NCI-H82 (cell line): ENCODE measurements around the gene MSANTD3.

Experiments
- DNase-seq: peaks from one replicate; lab custom pipeline; 2025; lab: John Stamatoyannopoulos, UW

MSANTD3 gene

GRCh38 chr9:100465761-100466160 is 38.8 kb downstream of the MSANTD3 start:
- DNase-seq: no peak

DNA sequence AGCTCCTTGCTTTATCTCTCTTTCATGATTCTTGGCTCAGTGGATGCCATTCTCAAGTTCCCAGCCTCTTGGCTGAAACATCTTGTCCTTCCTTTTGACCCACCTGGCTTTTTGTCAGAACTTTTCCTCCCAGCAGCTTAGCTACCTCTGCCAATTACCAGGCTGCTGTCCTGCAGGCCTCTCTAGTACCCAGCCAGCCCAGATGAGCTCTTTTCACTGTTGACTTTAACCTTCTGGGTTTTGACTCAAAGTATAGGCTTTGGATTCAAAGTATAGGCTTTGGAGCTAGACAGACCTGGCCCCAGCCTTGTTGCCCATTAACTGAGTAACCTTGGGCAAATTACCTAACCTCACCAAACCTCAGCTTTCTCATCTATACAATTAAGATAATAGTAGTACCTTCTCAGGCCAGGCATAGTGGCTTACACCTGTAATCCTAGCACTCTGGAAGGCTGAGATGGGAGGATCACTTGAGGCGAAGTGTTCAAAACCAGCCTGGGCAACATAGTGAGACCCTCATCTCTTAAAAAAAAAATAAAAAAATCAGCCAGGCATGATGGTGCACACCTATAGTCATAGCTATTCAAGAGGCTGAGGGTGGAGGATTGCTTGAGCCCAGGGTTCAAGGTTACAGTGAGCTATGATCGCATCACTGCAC is 39.4 kb downstream of the MSANTD3 start:
- no peak for DNase-seq

- DNase-seq: no peak
These were observed 39.9 kb downstream of the MSANTD3 start for GRCh38 chr9:100466829-100467221.

GRCh38 chr9:100468041-100468440 is 41.1 kb downstream of the MSANTD3 start:
- DNase-seq: no peak

GRCh38 chr9:100472268-100472667 is 45.3 kb downstream of the MSANTD3 start:
- DNase-seq: no peak

GRCh38 chr9:100472788-100473275 is 45.9 kb downstream of the MSANTD3 start, which contains the start of gene TMEFF1:
Gene TMEFF1 (plus strand): TSS chr9:100473149. CDS start chr9:100473545, 396 bp downstream.
- peak; percentile 81 for DNase-seq

DNA sequence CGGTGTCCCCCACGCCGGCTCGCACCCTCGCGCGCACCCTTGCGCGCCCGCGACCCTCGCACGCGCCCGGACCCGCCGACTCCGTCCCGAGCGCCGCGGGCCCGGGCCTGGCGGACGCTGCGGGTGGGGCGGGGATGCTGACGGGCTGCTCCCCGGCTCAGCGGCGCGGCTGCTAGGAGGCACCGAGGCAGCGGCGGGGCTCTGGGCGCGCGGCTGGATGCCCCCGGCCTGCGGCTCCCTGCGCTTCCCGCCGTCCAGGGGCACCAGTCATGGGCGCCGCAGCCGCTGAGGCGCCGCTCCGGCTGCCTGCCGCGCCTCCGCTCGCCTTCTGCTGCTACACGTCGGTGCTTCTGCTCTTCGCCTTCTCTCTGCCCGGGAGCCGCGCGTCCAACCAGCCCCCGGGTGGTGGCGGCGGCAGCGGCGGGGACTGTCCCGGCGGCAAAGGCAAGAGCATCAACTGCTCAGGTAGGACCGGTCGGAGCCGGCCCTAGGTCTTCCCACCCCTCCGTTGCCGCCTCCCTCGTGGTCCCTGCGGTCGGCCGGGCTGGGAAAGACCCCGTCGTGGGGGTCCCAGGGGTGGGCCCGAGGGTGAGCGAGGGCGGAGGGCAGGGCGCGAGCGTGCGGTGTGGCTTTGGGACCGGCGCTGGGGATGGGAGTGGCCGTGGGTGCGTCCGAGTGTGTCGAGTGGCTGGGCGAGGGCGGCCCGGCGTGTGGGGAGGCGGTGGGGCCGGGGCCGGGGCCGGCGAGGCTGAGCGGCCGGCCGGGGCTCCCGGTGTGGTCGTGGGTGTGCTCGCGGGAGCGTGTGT is 46.5 kb downstream of the MSANTD3 start:
- peak; percentile 59 for DNase-seq

DNA sequence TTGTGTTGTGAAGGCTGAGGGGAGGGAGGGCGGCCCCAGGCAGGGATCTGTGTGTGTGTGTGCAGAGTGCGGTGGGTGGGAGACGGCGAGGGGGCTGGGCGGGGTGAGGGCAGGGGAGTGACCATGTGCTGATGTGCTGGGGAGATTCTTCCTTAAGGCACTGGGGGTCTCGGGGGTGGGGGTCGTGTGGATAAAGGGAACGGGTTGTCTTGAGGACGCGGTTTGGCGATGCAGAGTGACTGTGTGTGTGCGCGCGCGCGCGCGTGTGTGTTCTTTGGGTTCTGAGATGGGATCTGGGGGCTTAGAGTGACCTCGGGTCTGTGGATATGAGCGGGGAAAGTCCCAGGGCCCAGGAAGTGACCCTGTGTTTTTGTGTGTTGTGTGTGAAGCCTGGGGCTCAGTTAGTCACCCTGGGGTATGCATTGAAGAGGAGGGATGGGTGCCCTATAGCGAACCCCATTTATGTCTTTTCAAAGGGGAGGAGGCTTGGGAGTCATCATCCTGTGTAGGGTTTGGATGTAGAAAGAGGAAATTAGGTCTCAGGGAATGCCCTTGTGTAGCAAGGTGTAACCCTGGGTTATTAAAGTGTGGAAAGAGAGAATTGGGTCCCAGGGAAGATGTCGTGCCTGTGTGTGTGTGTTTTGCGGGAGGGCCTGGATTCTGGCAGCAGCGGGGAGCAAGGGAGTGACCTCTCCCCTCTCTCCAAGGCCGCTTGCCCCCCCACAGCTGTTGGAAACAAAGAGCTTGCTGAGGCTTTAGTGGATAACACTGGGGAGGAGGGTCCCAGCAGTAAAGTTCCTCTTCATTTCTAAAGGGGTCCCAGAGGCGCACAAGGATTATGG is 47.4 kb downstream of the MSANTD3 start:
- peak; percentile 64 for DNase-seq

DNA sequence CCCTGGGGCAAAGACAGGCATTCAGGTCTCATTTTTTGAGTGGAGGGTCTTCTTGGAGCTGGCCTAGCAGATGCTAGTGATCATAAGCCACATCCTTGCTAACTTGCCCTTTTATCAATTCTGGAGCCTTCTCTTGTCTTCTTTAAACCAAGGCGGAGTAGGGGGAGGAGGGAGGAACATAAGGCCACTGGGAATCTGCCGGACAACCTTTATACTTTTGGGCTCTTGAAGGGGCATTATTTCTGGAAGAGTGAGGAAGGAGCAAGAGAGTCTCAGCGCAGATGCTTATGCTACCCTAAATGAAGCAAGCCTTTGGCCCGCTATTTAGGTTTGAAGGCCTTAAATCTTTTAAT is 48.0 kb downstream of the MSANTD3 start:
- peak; percentile 49 for DNase-seq

DNA sequence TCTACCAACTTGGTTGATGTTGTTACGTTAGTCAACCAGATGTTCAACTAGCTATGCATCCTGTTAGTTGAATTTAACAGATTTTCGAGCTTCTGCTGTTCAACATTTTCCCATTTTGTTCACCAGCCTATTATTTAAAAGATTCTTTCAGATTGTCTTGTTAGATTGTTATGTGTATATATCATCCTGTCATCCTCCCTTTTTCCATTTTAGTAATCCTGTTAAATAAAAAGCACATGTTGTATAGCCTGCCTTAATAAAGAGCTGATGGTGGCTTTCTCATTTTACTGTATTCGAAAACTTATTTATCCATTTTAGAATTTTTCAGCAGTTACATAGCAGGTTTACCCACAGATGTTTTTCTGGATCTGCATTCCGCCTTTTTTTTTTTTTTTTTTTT is 50.3 kb downstream of the MSANTD3 start:
- no peak for DNase-seq

DNA sequence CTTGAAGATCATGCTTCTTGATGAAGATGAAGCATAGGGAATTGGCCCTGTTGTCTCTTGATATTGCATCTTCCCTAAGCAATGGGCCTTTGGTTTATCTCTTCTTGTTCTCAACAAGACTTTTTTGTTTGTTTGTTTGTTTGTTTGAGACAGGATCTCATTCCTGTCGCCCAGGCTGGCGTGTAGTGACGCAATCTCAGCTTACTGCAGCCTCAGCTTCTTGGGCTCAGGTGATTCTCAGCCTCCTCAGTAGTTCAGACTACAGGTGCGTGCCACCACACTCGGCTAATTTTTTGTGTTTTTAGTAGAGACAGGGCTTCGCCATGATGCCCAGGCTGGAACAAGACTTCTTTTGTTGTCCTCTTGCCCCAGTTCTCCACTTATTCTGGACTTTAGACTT is 51.2 kb downstream of the MSANTD3 start:
- no peak for DNase-seq

DNA sequence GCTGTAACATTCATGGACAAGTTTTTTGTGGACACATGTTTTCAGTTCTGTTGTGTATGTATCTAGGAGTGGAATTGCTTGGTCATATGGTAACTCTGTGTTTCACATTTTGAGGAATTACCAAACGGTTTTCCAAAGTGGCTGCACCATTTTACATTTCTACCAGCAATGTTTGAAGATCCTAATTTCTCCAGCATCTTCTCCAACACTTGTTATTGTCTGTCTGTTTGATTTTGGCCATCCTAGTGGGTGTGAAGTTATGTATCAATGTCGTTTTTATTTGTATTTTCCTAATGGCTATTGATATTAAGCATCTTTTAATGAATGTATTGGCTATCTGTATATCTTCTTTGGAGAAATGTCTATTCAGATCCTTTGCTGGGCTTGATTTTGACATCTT is 52.9 kb downstream of the MSANTD3 start:
- DNase-seq: no peak

DNA sequence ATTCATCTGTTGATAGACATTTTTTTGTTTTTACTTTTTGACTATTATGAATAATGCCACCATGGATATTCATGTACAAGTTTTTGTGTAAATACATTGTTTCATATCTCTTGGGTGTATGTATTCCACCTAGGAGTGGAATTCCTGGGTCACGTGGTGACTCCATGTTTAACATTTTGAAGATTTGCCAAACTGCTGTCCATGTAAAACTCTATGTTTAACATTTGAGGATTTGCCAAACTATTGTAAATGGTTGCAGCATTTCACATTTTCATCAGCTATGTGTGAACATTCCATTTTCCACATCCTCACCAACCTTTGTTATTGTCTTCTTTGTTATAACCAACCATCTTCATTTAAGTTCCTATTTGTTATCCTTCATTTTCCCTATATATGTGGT is 58.3 kb downstream of the MSANTD3 start:
- DNase-seq: no peak

DNA sequence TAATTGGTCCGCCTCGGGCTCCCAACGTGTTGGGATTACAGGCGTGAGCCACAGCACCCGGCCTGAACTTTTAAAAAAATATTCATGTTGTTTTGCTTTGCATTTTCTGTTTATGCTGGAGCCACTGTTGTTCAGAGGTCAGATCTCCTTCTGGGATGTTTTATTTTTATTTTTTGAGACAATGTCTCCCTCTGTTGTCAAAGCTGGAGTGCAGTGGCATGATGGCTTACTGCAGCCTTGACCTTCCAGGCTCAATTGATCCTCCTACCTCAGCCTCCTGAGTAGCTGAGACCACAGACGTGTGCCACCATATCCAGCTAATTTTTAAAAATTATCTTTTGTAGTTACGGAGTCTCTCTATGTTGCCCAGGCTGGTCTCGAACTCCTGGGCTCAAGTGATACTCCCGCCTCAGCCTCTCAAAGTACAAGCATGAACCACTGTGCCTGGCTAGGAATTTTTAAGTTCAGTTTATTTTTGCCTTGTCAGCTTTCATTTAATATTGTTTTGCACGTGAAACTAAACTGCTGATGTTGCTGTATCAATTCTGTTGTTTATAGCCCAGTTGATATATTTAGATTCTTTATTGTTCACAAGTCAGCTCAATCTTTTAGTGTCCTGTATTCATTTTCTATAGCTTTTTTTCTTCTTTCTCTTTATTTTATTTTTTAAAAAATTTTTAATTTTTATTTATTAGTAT is 59.7 kb downstream of the MSANTD3 start:
- DNase-seq: no peak

DNA sequence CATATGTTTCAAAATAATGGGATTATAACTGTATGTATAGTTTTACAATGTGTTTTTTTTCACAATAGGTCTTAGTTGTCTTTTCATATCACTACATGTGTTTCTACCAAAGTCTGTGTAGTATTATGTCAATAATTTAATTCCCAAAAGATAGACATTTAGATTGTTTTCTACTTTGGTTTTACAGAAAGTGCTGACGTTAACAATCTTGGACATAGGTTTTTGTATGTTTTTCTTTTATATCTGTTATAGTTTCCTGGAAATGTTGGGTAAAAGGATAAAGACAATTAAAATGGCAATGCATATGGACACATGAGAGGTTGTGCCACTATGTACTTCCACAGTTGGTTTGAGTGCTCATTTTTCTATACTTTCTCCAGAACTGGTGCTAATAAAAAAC is 61.2 kb downstream of the MSANTD3 start:
- no peak for DNase-seq

GRCh38 chr9:100489836-100490235 is 62.9 kb downstream of the MSANTD3 start:
- DNase-seq: no peak

DNA sequence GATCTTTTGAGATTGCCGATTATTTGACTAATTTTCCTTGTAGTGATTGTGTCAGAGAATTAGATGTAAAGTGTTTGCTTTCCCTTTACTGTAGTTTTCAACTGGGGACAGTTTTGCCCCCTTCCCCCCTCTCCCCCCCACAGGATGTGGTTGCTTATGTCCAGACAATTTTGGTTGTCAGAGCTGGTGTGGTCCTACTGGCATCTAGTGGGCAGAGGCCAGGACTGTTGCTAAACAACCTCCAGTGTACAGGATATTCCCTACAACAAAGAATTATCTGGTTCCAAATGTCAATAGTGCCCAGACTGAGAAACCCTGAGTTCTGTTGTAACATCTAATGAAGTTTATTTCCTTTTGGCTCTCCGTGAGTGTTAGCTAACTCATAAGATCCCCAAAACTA is 66.0 kb downstream of the MSANTD3 start:
- no peak for DNase-seq

GRCh38 chr9:100498592-100498991 is 71.6 kb downstream of the MSANTD3 start:
- no peak for DNase-seq

DNA sequence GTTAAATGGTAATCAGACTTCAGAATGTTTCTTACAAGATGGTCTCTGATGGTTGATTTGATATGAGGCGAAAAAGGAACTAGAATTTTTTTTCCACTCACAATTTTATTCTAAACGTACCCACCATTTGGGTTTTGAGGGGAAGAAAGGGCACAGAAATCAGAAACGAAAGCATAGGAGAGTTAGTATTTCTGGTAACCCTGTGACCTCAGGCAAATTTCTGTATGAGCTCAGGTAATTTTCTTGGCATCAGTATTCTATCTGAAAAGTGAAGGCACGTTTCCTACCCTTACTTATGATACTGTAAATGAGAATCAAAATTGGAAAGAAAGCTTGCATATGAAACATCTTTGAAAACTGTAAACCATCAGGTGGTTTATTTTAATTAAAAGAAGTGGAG is 72.5 kb downstream of the MSANTD3 start:
- DNase-seq: no peak

DNA sequence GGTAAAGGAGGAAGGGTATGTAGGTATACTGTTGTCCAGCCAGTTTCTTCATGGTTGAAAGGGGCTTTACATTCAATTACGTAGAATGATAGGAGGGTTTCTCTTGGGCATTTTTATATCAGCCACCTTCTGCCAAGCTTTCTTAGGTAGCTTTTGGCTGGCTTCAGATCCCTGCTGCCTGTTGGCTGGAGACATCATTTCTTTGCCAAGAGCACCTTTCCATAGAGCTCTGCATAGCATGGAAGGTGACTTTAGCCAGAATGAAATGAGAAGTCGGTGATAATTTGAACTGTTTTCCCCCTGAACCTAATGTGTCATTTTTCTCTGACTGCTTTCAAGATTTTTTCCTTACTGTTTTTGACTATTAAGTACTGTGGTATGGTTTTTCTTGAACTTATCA is 72.9 kb downstream of the MSANTD3 start:
- DNase-seq: no peak
